Activated effector memory CD4-positive, alpha-beta T cell treated with anti-CD3 and anti-CD28 coated beads, Interleukin-2, amount 50 U/mL, for 16 hours (primary cell): ENCODE results near the gene THOC7.

Experiments
- DNase-seq: peaks from one replicate; pipeline ENCODE4 v3.0.0-alpha.2; 2020

The THOC7 gene

DNA sequence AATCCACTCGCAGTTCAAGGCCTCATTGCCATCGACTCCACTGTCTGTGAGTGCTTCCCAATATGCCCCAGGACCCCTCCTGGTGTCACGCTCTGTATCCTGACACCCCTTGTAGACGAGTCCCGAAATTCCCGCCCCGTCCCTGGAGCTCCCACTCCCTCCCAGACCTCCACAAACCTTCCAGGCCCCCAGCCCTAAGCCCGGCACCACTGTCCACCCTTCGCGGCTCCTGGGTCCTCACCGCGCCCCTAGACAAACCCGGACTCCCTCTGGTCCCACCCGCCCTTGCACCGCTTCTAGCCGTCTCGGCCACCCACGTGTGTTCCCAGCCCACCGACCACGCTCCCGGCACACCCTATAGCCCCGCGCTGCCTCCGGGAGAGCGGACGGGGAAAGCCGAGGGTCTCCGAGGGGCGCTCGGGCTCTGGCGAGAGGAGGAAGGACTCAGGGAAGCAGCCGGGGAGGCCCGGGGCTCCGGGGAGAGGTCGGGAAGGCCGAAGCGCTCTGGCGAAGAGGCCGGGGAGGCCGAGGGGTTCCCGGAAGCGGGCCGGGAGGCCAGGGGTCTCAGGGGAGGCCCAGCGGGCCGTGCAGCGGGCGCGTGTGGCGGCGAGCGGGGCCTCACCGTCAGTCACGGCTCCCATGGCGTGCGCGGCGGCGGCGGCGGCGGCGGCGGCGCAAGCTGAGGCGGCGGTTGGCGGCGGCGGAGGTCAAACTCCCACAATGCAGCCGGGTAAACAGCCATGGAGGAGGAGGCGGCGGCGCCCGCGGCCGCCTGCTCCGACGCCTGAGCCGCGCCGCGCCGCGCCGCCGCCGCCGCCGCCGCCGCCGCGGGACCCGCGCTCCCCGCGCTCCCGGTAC lies at the start of gene THOC7, which contains the start of gene ATXN7:
TSS of gene THOC7 (minus strand) at position 656 of the 858 bp plus-strand sequence. CDS start at position 641, 15 bp downstream.
TSS of gene ATXN7 (plus strand) at position 718 of the 858 bp plus-strand sequence. CDS start 48,732 bp downstream, outside the sequence.
- peak; percentile 90 for DNase-seq

- DNase-seq: peak; percentile 84
These were observed 49.4 kb upstream of the THOC7 start for GRCh38 chr3:63912768-63913588.

- DNase-seq: peak; percentile 93
These were observed 48.5 kb upstream of the THOC7 start, which contains the start of gene SCAANT1 for GRCh38 chr3:63911873-63912767. SCAANT1 (minus strand) TSS chr3:63912383.

DNA sequence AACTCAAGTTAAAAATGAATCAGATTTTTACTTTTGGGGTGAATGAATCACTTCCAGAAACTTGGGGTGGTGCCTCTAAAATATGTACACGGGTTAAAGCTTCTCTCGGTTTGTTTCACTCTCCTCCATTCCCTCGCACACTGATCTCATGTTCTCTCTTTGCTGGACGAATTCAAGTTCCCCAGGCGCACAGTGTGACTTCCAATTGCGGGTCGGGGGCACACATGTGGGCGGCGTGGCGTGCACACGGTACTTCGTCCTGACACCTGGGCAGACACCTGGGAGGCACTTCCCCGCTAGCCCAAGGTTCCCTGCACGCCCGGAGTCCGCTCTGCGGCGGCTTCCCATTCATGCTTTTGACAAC lies 47.9 kb upstream of the THOC7 start:
- no peak for DNase-seq

GRCh38 chr3:63910891-63911290 lies 47.3 kb upstream of the THOC7 start:
- no peak for DNase-seq

- DNase-seq: no peak
These were observed 46.4 kb upstream of the THOC7 start for GRCh38 chr3:63910001-63910400.

DNA sequence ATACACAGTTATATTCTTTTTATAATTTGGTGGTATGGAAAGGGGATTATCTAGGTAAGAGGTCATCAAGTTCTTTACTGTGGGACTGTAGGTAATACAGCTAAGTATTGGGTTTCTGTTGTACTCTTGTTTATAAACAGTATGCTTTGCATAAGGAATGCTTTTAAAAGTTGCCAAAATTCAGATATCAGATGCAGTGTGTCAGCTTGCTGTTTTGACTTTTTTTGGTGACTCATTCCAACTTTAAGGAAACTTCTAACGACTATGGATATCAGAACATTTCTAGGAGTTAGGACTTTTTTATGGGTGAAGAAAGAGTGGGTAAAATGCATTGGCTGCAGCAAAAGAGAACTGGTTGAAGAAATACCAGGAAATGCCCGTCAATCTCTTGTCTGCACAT lies 45.8 kb upstream of the THOC7 start:
- DNase-seq: no peak

GRCh38 chr3:63908776-63909175 lies 45.2 kb upstream of the THOC7 start:
- DNase-seq: no peak

- no peak for DNase-seq
These were observed 44.6 kb upstream of the THOC7 start for GRCh38 chr3:63908081-63908736.

- no peak for DNase-seq
These were observed 42.4 kb upstream of the THOC7 start for GRCh38 chr3:63905731-63906620.

DNA sequence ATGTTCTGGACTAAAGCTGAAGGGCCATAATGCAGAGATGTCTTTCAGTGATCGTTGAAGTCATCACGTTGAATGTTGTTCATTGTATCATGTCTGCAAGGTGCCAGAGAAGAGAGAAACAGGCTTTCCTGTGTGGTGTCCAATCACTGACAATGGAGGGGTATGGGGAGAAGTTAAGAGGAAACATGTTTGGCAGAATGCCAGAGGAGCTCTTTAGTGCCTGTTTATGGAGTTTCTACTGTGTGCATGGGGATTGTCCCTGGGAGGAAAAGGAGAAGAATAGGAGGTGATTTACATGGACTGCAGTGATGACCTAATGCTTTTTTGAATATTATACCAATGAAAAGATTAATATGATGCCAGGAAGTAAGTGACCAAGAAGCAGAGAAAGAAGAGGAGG lies 36.9 kb upstream of the THOC7 start:
- no peak for DNase-seq

- DNase-seq: no peak
These were observed 36.4 kb upstream of the THOC7 start for GRCh38 chr3:63900010-63900409.

DNA sequence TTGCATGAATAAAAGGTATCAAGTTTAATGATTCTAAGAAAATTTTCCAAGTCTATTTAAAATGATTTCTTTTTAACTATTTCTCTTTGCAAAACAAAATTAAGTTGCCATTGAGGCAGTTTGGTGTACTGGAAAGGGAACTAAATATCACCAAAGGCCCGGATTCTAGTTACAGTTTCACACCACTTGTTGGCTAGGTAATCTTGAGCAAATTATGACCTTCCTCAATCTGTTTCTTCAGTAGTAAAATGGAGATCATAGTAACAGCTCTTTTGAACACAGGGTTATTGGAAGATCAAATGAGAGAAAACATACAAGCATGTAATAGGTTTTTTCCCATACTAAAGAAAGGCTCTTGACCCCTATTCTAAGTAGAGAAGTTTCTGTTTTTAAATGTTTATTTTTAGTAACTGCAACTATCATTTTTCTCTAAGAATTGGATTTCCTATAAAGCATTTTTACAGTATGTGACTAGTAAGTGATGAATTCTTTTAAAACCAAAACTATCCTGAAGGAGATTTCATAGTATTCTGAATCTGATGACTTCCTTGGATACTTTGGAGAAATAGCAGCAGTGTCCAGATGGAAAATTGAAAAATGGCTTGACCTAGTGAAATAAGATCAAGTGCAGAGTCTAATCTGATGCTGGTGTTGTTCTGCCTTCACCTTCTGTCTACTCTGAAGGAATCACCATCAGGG lies 32.9 kb upstream of the THOC7 start:
- no peak for DNase-seq

GRCh38 chr3:63895422-63896189 lies 32.0 kb upstream of the THOC7 start:
- no peak for DNase-seq

DNA sequence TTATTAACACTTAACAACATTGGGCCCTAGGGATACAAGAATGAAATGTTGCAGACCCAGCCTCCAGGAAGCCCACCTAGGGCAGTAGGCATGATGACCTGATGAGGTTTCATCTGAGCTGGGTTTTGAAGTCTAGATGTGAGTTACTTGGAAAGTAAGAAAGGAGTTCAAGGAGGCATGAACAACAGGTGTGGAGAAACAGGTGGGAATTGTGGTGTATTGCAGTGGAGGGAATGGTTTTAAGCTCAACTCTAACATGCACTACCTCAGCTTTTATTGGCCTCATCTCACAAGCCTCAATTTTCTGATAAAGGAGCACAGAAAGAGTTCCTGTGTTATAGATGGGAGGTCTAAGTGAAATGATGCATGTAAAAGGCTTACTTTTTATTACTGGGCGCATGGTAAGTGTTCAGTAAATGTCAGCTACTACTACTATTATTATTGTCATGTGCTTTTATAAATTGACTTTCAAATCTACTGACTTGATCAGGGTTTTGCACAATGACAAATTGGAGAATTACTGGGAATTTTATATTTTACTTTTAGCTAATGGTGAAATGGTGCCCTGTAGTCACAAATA lies 29.3 kb upstream of the THOC7 start:
- DNase-seq: no peak

DNA sequence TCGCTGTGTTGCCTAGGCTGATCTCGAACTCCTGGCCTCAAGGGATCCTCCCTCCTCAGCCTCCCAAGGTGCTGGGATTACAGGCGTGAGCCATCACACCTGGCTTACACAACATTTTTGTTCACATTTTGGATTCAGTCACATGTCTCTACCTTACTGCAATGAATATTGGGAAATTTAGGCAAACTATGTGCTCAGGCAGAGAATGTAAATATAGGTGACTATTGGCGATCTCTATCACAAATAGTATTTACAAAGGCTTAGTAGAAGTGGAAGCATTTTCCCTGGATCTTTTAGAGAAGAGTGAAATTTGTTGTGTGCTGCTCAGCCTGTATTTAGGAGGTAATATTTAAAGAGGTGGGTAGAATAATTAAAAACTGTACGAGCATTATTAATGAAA lies 27.9 kb upstream of the THOC7 start:
- no peak for DNase-seq

- no peak for DNase-seq
These were observed 23.3 kb upstream of the THOC7 start for GRCh38 chr3:63886858-63887257.

- DNase-seq: no peak
These were observed 17.0 kb upstream of the THOC7 start for GRCh38 chr3:63880653-63881052.

GRCh38 chr3:63878394-63879060 lies 14.9 kb upstream of the THOC7 start:
- no peak for DNase-seq
